ENCODE results near the gene MAN2C1.
"Not testable (repeated sequence)": the region's sequence is repeated elsewhere in the genome, so short reads cannot be mapped to it uniquely, and the experiment has no call there.

MAN2C1 gene

GRCh38 chr15:75348034-75348561 is 20.3 kb downstream of the MAN2C1 start:
- POLR2A ChIA-PET: interaction anchor here (0.7 to 4.8 kb wide), 7 partner anchors 13 to 388 kb away, joined by 3 to 36 read pairs (median 8); partner anchors contain the start of genes COMMD4, IMP3, MAN2C1 and SIN3A
- TF ChIP-seq FOXM1 (IDR thresholded peaks at IDR 0.05; ENCODE audit: borderline replicate concordance) (peak; percentile 43; the same call in 1 of the 2 replicates), LEF1 (IDR thresholded peaks at IDR 0.05; ENCODE audit: borderline replicate concordance) (no peak), BHLHE40 (IDR thresholded peaks at IDR 0.05; ENCODE audit: borderline replicate concordance) (no peak), L3MBTL2 (conservative IDR thresholded peaks at IDR 0.05) (peak; percentile 38; the same call in 1 of the 2 replicates)
- CTCF ChIA-PET: interaction anchor here (1.8 kb wide), 1 partner anchor 20 kb away, joined by 9 read pairs; the partner anchor contains the start of gene MAN2C1
- DNase-seq (ENCODE audit: extremely low spot score): peak; percentile 37

GRCh38 chr15:75347222-75348033 is 21.0 kb downstream of the MAN2C1 start:
- ChIA-PET POLR2A (interaction anchor here (0.9 to 4.8 kb wide), 8 partner anchors 10 to 387 kb away, joined by 3 to 36 read pairs (median 6); partner anchors contain the start of genes COMMD4, MAN2C1 and SIN3A), CTCF (interaction anchor here (1.8 kb wide), 1 partner anchor 21 kb away, joined by 9 read pairs; the partner anchor contains the start of gene MAN2C1)
- peak; percentile 74 for DNase-seq (ENCODE audit: extremely low spot score)
- TF ChIP-seq ZNF384 (IDR thresholded peaks at IDR 0.05) (no peak), PKNOX1 (IDR thresholded peaks at IDR 0.05) (no peak), BHLHE40 (IDR thresholded peaks at IDR 0.05; ENCODE audit: borderline replicate concordance) (no peak), LEF1 (IDR thresholded peaks at IDR 0.05; ENCODE audit: borderline replicate concordance) (no peak), L3MBTL2 (conservative IDR thresholded peaks at IDR 0.05) (0 out of 2 replicates have a peak, but pooled peaks have one; percentile 40), CTBP1 (IDR thresholded peaks at IDR 0.05; ENCODE audit: borderline replicate concordance) (no peak), FOXM1 (IDR thresholded peaks at IDR 0.05; ENCODE audit: borderline replicate concordance) (peak; percentile 55; the same call in 1 of the 2 replicates)

GRCh38 chr15:75346796-75347221 is 21.6 kb downstream of the MAN2C1 start, which contains the start of gene NEIL1:
TSS of gene NEIL1 (plus strand) at chr15:75347039. CDS start at chr15:75348906, 1,867 bp downstream.
- CTCF ChIA-PET: no interaction called here
- TF ChIP-seq SP1 (IDR thresholded peaks at IDR 0.05) (no peak), HDGF (IDR thresholded peaks at IDR 0.05; ENCODE audit: borderline replicate concordance) (no peak), FOXA1 (IDR thresholded peaks at IDR 0.05) (no peak), PKNOX1 (IDR thresholded peaks at IDR 0.05) (no peak), ELF4 (IDR thresholded peaks at IDR 0.05) (no peak), ZNF384 (IDR thresholded peaks at IDR 0.05) (no peak)
- no peak for DNase-seq (ENCODE audit: extremely low spot score)
- POLR2A ChIA-PET: interaction anchor here (0.9 to 4.8 kb wide), 5 partner anchors 10 to 107 kb away, joined by 3 to 36 read pairs (median 8); partner anchors contain the start of genes COMMD4, MAN2C1 and SIN3A

- POLR2A ChIA-PET: interaction anchor here (1.0 kb wide), 1 partner anchor 25 kb away, joined by 5 read pairs; the partner anchor contains the start of gene MAN2C1
- CTCF ChIA-PET; DNase-seq (ENCODE audit: extremely low spot score): not testable (repeated sequence)
These were observed 24.5 kb downstream of the MAN2C1 start for GRCh38 chr15:75343953-75344352.

- no peak for DNase-seq (ENCODE audit: extremely low spot score)
- ChIA-PET CTCF (no interaction called here), POLR2A (no interaction called here)
- TF ChIP-seq L3MBTL2 (conservative IDR thresholded peaks at IDR 0.05) (no peak), ZNF384 (IDR thresholded peaks at IDR 0.05) (no peak), NFRKB (IDR thresholded peaks at IDR 0.05) (no peak), HDGF (IDR thresholded peaks at IDR 0.05; ENCODE audit: borderline replicate concordance) (no peak), FOXA1 (IDR thresholded peaks at IDR 0.05) (no peak), LEF1 (IDR thresholded peaks at IDR 0.05; ENCODE audit: borderline replicate concordance) (no peak)
These were observed 26.2 kb downstream of the MAN2C1 start for GRCh38 chr15:75342221-75342620.

GRCh38 chr15:75339531-75340240 is 28.7 kb downstream of the MAN2C1 start:
- no peak for DNase-seq (ENCODE audit: extremely low spot score)
- ChIA-PET CTCF (no interaction called here), POLR2A (interaction anchor here (1.0 kb wide), 1 partner anchor 355 kb away, joined by 3 read pairs; no protein-coding TSS in a partner anchor)
- TF ChIP-seq SUZ12 (IDR thresholded peaks at IDR 0.05) (no peak), SP1 (IDR thresholded peaks at IDR 0.05) (no peak), ARNT (IDR thresholded peaks at IDR 0.05) (no peak), FOXK2 (IDR thresholded peaks at IDR 0.05) (no peak), ELF4 (IDR thresholded peaks at IDR 0.05) (no peak), BHLHE40 (IDR thresholded peaks at IDR 0.05; ENCODE audit: borderline replicate concordance) (no peak), FOXA1 (IDR thresholded peaks at IDR 0.05) (no peak), CTBP1 (IDR thresholded peaks at IDR 0.05; ENCODE audit: borderline replicate concordance) (no peak), NFRKB (IDR thresholded peaks at IDR 0.05) (no peak), HDGF (IDR thresholded peaks at IDR 0.05; ENCODE audit: borderline replicate concordance) (no peak), TARDBP (IDR thresholded peaks at IDR 0.05) (no peak)
